VCaP (cell line): ENCODE measurements around the gene FAM170B.

Experiments used
- H3K27ac ChIP-seq: fragments of 450-650 bp; 2 replicates; pipeline ENCODE4 v1.5.1; 2017
- CTCF ChIP-seq: fragments of 450-650 bp; conservative IDR thresholded peaks from 2 replicates; pipeline ENCODE4 v1.5.1; 2017; ENCODE audit warnings: mild to moderate bottlenecking, moderate library complexity

Gene FAM170B

GRCh38 chr10:49176310-49177268, 42.8 kb upstream of the FAM170B start:
- H3K27ac ChIP-seq: no peak overlapping the region
- TF ChIP-seq CTCF: no peak

GRCh38 chr10:49175587-49176309, 41.9 kb upstream of the FAM170B start:
- H3K27ac ChIP-seq: no peak overlapping the region
- no peak for TF ChIP-seq CTCF

GRCh38 chr10:49174926-49175500, 41.2 kb upstream of the FAM170B start:
- no peak overlapping the region for H3K27ac ChIP-seq
- no peak for TF ChIP-seq CTCF

GRCh38 chr10:49174261-49174925, 40.6 kb upstream of the FAM170B start:
- H3K27ac ChIP-seq: no peak overlapping the region
- TF ChIP-seq CTCF: no peak

- no peak overlapping the region for H3K27ac ChIP-seq
- no peak for TF ChIP-seq CTCF
Measured at GRCh38 chr10:49173853-49174252, 40.0 kb upstream of the FAM170B start.

GRCh38 chr10:49173201-49173772, 39.5 kb upstream of the FAM170B start:
- TF ChIP-seq CTCF: no peak
- H3K27ac ChIP-seq: no peak overlapping the region
